GM10248 (cell line): ENCODE results near the gene DCUN1D3.
"Not testable (repeated sequence)": the region's sequence is repeated elsewhere in the genome, so short reads cannot be mapped to it uniquely, and the experiment has no call there.

Source experiments
- CTCF ChIA-PET: fragments of 300-600 bp; sonication (Branson Sonifier 250); formaldehyde crosslinking; extraction: SDS; loops from one replicate; lab custom pipeline; 2021; ENCODE audit warnings: antibody characterized with exemption; lab: Yijun Ruan, JAX
- POLR2A ChIA-PET: fragments of 350-650 bp; sonication (Branson Sonifier 250); formaldehyde crosslinking; extraction: SDS; loops from one replicate; lab custom pipeline; 2020; ENCODE audit warnings: antibody characterized with exemption; lab: Yijun Ruan, JAX
- DNase-seq: peaks from one replicate; pipeline ENCODE4 v3.0.0; 2012; ENCODE audit errors: extremely low spot score
- CTCF ChIP-seq: IDR thresholded peaks from 2 replicates; pipeline ENCODE4 v1.5.1; 2012; ENCODE audit warnings: mild to moderate bottlenecking, low read depth; ENCODE audit errors: extremely low read depth, missing control alignments, control extremely low read depth

Gene DCUN1D3

GRCh38 chr16:20806168-20807050, 93.7 kb downstream of the DCUN1D3 start, which contains the start of the genes ERI2 and REXO5:
TSS of gene ERI2 (minus strand) at chr16:20806472. CDS start at chr16:20806430, 42 bp downstream.
TSS of gene REXO5 (plus strand) at chr16:20806527. CDS start at chr16:20806954, 427 bp downstream.
- DNase-seq = peak; percentile 93
- ChIA-PET CTCF (interaction anchor here (0.6 to 2.4 kb wide), 14 partner anchors 8 to 278 kb away, joined by 3 to 18 read pairs (median 3); no protein-coding TSS in a partner anchor), POLR2A (interaction anchor here (0.7 kb wide), 1 partner anchor 1853 kb away, joined by 4 read pairs; no protein-coding TSS in a partner anchor)
- TF ChIP-seq CTCF = peak; percentile 58

DNA sequence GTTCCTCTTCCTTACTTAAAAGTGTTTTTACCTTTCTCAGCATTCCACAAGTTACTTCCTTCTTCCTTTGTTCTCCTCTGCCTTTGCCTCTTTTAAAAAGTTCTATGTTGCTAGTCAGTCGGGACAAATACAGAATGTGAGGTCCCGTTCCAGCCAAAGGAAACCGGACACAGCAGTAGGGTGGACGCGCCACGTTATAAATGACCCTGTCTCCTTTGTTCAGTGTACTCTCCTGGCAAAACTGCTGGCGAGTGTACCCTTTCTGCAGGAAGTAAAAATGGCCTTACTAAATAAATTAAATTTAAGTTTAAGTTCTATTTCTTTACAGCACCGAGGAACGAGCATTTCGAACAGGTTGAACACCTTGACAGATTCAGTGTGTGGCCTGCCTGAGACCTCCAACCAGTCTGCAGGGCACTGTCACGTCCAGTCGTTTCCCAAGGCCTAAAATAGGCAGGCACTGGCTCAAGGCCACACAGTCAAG, 94.4 kb downstream of the DCUN1D3 start:
- DNase-seq, POLR2A ChIA-PET: not testable (repeated sequence)
- CTCF ChIA-PET = interaction anchor here (1.1 to 2.4 kb wide), 6 partner anchors 8 to 279 kb away, joined by 3 to 18 read pairs (median 8); no protein-coding TSS in a partner anchor
